Stimulated activated CD4-positive, alpha-beta T cell treated with anti-CD3 and anti-CD28 coated beads, Interleukin-4, amount 100 ng/mL, for 24 hours (primary cell): ENCODE results near the gene RAPH1.

Experiments used
- DNase-seq: peaks from one replicate; pipeline ENCODE4 v3.0.0-alpha.2; 2020

The RAPH1 gene

DNA sequence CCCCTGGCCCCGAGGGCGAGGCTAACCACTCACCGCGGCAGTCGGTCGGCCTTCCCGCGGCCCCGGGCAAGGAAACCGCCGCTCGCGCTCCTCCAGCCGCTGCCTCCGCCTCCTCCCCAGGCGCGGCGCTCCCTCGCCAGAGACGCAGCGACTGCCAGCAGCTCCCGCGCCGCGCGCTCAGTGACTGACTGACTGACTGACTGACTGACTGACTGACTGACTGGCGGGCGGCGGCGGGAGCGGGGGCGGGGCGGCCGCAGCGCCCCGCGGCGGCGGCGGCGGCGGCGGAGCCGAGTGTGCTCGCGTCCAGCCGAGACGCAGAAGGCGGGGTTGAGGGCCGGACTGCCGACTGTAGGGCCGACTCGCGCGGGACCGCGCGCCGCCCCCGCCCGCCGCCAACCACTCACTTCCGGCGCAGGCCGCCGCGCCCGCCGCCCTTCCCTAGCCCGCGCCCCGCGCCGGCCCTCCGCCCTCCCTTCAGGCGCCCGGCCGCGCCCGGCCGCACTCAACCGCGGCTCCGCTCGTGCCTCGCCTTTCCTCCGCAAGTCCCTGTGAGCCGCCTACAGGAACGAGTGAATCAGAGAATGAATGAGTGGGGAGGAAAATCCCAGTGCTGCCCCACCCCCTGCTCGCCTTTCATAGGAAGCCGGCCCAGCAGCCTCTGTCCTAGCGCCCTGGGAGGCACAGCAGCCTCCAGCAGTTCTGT, at the start of gene RAPH1:
RAPH1 (minus strand) TSS at position 224 of the 706 bp plus-strand sequence. CDS start 39,948 bp downstream, outside the sequence.
- DNase-seq, result peak; percentile 65

GRCh38 chr2:203584784-203585183, 49.7 kb upstream of the RAPH1 start:
- no peak for DNase-seq

DNA sequence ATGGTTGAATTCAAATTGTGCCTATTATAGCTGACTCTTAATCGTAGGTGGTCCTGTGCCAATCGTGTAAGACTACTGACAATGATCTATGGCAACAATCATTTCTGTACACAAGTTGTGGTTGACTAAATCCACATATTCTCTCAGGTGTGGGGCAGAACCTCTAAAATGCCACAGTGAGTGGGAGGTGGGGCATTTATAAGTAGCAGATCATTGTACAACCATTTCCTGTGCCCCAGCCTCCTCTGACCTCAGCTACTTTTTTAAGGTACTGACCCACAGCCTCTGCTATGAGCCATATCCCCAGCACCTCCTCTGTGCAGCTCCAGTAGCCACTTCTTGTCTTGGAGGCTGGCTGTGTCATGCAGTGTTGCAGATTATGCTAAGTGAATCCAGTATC, 48.6 kb upstream of the RAPH1 start:
- DNase-seq, result peak; percentile 33

DNA sequence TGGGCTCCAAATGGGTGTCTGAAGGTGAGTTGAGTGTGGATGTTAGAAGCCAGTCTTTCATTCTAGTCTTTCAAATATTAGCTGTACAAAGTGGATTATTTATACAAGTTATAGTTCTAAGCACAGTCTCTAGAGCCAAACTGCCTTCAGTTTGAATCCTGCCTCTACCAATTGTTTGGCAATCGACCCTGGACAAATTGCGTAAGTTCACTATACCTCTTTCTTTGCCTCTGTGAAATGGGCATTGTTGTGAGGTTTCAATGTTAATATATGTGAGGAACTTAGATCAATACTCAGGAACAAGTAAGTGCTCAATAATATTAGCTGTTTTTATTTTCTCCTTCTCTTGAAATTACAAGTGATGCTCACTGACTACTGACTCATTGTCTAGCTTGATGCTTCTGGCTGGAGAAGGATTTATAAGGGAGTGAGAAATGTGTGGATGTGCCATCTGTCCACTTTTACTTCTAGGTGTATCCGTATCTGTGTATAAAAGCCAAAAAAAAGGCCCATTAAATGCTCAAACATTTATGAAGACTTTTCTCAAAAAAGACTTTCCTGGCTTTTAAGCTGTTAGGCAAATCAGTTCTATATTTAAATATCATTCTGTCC, 48.1 kb upstream of the RAPH1 start:
- no peak for DNase-seq

- no peak for DNase-seq
Measured at GRCh38 chr2:203582468-203582867, 47.4 kb upstream of the RAPH1 start.

DNA sequence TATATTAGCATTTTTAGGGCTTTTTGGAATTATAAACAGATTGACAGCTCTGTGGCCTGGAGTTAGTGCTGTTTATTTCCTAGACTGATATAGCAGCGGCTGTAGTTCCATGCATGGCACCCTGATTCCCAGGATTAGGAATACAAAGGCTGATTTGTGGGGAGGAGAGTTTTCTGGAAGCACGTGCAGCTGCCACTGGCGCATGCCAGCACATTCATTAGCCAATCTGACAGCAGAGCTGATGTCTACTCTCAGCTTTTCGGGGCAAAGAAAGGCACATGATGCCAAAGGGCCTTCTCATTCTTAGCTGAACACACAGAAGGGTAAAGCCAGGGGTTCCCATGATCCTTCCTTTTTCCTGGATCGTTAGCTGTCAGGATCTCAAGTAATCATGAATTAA, 45.7 kb upstream of the RAPH1 start:
- no peak for DNase-seq

DNA sequence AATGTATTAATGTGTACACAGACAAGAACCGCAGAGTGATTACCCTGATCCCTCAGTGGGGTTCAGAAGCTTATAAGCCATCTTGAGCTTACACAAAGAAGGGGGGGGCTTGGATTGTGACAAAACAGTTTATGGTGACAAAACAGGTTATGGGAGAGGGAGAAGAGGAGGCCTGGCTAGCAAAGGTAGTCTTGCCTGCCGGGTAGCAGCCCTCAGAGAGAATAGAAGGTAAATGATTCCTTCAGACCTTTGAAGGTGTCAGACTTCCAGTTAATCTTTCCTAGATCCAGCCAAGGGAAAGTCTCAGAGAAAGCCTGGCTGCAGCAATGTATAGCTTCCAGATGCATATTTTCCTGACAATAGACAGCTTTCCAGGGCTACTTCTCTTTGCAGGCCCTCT, 44.6 kb upstream of the RAPH1 start:
- DNase-seq, result no peak

- DNase-seq, result peak; percentile 40
Measured at GRCh38 chr2:203578759-203579643, 43.9 kb upstream of the RAPH1 start.

- DNase-seq, result no peak
Measured at GRCh38 chr2:203574824-203575223, 39.7 kb upstream of the RAPH1 start.

DNA sequence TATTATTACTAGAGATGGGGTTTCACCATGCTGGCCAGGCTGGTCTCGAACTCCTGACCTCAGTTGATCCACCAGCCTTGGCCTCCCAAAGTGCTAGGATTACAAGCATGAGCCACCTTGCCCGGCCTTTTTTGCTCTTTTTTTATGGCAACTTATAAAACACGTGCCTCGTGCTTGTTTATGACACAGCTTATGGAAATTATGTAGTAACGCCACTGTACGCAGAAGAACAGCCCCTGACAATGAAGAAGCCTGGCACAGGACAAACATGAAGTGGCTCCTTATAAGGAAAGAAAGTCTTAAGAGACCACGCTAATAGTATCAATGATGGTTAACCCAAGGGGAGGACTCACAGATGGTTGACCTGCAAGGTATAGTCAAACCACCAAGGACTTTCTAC, 37.2 kb upstream of the RAPH1 start:
- no peak for DNase-seq

GRCh38 chr2:203569677-203570316, 34.7 kb upstream of the RAPH1 start:
- DNase-seq, result no peak

DNA sequence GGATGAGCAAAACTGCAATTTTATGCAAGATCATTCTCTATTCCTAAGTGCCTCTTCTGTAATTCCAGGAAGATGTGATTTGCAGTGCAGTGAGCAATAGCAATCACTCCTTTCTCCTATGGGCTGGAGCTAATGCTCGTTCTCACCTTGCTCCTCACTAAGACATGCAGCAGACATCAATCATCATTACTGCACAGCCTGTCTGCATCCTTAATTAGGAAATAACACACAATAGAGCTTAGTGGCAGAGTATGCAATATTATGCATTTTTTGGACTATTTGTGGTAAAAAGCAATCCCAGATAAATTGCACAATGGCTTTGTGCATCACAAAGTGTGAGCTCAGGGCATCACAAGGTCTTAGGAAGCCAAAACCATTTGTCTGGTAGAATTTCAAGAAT, 32.6 kb upstream of the RAPH1 start:
- no peak for DNase-seq

DNA sequence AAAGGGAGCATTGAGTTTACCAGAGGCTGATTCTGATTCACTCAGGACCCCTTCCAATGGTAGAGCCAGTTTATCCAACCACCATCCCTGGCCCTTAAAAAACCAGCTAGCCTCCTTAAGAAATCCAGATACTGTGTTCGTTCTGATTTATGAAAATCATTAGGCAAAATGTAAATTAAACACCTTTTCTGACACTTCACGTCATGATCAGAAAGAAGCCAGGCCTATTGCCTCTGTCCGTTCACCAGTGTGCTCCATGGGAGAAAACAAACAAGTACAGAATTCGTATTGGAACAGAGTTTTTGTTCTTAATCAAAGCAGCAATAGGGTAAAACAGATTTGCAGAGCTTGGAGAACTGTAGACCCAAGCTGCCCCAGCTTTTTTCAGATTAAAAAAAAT, 31.1 kb upstream of the RAPH1 start:
- DNase-seq, result no peak

DNA sequence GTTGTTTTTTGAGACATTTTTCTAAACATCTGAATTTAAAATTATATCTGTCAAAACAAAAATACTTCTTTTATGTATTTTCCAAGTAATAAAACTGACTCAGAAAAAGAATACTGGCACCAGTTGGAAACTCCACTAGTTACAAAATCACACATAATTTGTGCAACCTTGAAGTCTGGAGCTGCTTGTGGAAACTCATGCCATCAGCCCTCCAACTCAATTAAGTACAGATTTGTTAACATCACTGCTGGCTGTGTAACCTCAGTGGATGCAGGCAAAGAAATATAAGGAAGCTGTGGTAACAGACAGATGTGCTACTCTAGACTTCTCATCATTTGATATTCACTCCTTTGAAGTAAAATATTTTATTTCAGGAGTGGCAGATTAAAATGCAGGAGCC, 30.0 kb upstream of the RAPH1 start:
- no peak for DNase-seq

- no peak for DNase-seq
Measured at GRCh38 chr2:203562268-203562667, 27.2 kb upstream of the RAPH1 start.

DNA sequence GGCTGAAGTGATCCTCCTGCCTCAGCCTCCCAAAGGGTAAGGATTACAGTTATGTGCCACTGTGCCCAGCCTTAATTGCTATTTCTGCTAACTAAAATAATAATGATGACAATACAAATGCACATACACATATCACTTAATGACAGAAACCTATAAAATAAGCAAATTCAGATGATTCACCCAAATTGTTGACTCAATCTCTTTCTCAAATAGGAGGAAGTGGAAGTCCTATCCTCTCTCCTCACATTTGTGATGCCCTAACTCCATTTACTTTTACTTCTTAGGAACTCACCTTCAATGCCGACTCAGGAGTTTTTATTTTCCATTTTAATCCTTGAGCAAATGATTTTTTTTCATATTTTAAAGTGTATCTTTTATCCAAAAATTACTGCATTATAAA, 24.5 kb upstream of the RAPH1 start:
- DNase-seq, result no peak

DNA sequence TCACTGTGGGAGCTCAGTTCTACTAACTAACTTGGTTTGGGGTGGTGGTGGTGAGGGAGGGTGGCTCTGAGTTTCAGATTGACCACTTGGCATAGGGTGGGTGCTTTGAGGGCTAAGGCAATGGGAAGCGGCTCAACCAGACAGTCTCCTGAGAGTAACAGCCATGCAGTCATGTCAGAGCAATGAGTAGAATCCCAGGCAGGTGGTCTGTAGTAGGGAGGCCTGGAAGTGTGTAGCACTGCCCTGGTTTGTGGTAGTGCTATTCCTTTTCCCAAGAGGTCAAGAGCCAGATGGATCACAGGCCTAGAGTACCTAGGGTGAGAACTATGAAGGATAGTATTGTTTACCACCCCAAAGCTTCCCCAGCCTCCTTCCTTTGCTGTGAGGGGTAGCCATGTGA, 18.7 kb upstream of the RAPH1 start:
- DNase-seq, result no peak

GRCh38 chr2:203551778-203552177, 16.7 kb upstream of the RAPH1 start:
- DNase-seq, result no peak

- DNase-seq, result no peak
Measured at GRCh38 chr2:203550266-203550665, 15.2 kb upstream of the RAPH1 start.

DNA sequence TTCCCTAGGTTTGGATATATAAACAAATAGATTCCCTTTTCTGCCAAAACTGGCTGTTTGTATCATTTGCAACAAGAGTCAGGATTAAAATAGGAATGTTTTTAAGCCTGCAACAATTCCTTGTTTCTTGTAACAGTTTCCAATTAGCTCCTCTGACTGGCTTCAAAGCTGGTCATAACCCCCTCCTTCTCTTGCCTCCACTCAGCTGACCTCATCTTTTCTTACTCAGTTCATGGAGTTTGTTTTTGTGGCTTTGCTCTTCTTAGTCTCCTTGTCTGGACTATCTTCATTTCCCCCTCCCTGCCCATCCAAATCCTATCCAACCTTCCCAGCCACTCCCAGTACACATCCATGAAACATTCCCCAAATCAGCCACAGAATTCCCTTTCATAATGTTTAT, 14.3 kb upstream of the RAPH1 start:
- no peak for DNase-seq

DNA sequence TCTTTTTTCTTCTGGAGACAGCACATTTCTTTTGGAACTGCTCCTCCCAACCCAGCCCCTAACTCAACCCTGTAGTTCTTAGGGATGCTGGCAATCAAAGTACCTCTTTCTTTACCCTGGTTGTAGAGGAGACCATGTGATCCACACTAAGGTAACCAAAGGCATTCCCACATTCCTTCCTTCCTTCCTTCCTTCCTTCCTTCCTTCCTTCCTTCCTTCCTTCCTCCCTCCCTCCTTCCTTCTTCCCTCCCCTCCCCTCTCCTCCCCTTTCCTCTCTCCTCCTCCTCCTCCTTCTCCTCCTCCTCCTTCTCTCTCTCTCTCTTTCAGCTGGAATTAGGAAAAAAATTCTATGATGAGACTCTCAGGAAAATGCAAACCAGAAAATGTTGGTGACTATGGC, 13.8 kb upstream of the RAPH1 start:
- DNase-seq, result no peak

DNA sequence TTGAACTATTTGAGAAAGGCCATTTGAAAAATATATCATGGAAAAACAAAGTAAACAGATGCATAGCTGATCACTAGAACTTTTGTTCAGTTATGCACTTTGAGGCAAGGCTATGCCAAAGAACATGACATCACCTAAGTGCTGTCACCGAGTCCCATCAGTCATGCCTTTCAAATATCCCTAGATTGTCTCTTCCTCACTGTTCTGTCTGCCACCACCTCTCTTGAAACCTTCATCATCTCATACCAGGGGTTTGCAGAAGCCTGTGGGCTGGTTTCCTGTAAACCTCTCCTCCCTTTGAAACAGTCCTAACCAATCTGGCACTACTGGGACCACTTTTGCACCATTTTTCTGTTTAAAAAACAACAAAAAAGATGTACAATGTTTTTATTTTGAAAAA, 12.3 kb upstream of the RAPH1 start:
- DNase-seq, result no peak

DNA sequence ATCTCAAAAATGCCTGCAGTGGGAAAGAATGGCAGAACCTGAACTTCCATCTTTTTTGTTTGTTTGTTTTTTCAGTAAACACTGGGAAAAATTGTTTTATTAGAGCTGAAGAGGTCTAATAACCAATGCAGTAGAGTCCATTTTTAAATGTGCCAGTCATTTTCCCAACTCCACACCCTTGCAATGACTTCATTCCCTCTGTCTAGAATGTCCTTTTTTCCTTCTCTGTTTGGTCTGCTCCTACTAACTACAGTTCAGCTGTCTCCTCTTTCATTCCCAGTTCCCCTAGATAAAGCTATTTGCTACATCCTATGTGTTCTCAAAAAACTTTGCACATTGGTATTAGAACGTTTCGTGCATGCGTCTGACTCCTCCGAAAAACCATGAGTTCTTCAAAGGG, 9.3 kb upstream of the RAPH1 start:
- no peak for DNase-seq
